Aortic smooth muscle cell (primary cell): ENCODE results near the gene SSX7. TPM values are rescaled to one million over a fixed set of nuclear protein-coding genes. Genes with fewer than 3 reads are reported as not detected.

ENCODE experiments used
- total RNA-seq: library from RNA; depleted of rRNA; stranded (reverse); fragments of >200 nt; gene quantifications from 2 replicates; pipeline ENCODE4 v1.2.3, GENCODE V29; 2014

The SSX7 gene
- total RNA-seq: not detected in 2 replicates

DNA sequence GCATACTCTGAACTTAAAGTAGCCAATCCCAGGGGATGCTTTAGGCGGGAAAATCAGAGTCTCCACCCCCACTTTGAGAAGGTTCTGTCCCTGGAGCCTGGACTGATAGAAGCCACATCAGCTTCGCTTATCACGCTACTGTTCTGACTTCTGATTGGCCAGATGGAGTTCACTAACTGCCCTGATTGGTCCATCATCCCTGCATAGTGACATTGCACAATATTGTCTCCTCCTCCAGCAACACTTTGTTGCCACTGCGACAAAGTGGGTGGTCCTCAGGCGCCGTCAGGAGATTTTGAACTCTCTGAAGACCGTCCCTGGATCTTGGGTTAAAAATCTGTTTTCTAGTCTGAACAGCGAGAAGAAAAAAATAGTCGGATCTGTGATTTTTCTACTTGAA, at the start of gene SSX7:
TSS of gene SSX7 (minus strand) at position 101 of the 400 bp plus-strand sequence. CDS start 1,428 bp downstream, outside the sequence.

Other genes with a start within 250 kb of the SSX7 start
- gene XAGE1A, start 159.1 kb downstream of the SSX7 start, total RNA-seq: not detected in 2 replicates
- not detected in 2 replicates for gene XAGE1B, start 137.8 kb downstream of the SSX7 start, total RNA-seq
- gene SSX2, start 52.3 kb upstream of the SSX7 start, total RNA-seq: not detected in 2 replicates
- gene SSX2B, start 96.4 kb upstream of the SSX7 start, total RNA-seq: not detected in 2 replicates
- not detected in 2 replicates for gene SPANXN5, start 142.5 kb upstream of the SSX7 start, total RNA-seq
- not detected in 2 replicates for gene XAGE5, start 156.4 kb upstream of the SSX7 start, total RNA-seq
- gene XAGE3, start 213.2 kb upstream of the SSX7 start, total RNA-seq: not detected in 2 replicates
- gene FAM156B, start 242.4 kb upstream of the SSX7 start, total RNA-seq: 15.8 and 18.1 TPM in 2 replicates